Ammon's horn (tissue), 1 donor: ENCODE results near the gene CAPN14.

Experiments
- DNase-seq: peaks from one replicate; pipeline ENCODE4 v3.0.0-alpha.2; 2016; ENCODE audit warnings: low spot score

CAPN14 gene

DNA sequence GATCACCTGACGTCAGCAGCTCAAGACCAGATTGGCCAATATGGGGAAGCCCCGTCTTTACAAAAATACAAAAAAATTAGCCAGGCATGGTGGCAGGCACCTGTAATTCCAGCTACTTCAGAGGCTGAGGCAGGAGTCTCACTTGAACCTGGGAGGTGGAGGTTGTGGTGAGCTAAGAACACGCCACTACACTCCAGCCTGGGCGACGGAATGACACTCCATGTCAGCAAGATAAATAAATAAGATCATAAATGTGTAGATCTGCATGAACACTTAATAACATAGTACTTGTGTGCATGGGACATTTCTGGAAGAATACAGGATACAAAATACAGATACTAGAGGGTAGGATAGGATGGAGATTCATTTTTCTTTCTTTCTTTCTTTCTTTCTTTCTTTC is 25.7 kb upstream of the CAPN14 start:
- DNase-seq, result no peak

DNA sequence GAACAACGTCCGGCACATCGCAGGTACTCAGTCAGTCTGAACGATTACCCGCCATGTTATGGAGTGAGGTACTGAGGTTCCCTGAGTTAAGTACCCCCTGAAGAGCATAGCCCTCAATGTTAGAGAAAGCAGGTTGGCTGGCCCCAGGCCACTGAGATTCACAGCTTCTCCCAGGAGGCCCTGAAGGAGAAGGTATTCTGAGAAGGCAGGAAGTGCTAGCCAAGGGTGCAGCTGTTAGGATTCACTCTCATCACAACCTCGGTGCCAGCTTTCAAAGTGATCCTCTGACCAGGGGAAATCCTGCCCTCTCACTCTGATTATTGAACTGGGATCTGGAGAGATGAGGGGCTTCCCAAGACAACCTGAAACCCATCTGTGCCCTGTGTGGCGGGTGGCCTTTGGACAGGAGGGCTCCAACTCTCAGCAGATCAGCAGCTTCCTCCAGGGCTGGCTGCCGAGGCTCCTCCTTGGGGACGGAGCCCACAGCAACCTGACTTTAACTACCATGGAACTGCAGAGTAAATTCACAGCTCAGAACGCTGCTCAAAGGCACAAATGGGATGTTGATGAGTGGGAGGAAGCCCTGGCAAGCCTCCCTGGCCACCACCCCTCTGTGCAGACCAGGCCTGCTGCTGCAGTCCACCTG is 24.4 kb upstream of the CAPN14 start:
- DNase-seq, result no peak

DNA sequence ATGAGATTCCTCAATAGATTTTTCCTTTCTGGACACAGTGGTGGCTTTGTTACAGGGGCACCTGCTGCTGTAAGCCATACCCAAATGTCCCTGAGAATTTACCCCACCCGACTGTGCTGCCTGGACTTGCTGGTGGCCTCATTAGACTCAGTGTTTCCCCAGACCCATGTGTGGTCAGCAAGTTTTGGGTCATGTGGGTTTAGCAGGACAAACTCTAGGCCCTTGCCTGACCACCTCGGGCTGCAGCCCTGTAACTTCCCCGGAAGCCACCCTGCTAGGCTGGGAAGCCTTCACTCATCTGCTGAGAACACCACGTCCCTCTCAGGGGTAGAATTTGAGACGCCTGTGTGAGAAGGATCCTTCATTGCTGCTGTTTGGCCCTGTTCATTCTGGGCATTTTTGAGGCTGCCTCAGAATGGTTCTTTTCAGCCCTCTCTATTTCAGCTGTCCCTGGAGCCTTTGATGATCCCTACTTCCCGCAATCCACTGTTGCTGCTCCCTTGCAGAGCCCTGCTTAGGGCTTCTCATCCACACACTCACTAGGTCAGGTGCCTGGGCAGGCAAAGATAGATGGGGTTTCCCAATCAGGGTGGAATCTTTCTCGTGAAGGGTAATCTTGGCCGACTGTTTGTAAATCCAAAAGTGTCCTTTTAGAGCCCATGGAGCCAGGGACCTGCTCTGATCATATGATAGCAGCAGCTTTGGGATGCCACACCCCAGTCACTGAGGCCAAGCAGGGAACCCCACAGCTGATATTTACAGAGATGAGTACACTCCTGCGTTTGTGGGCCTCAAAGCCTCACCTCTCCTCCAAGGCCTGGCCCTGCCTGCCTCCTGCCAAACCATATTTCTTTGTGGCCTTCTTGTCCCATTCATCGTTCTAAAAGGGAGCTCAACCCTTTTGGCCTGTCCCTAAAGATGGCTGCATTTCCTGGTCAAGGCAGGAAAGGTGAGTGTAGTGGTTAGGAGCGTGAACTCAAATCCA is 23.4 kb upstream of the CAPN14 start:
- no peak for DNase-seq

DNA sequence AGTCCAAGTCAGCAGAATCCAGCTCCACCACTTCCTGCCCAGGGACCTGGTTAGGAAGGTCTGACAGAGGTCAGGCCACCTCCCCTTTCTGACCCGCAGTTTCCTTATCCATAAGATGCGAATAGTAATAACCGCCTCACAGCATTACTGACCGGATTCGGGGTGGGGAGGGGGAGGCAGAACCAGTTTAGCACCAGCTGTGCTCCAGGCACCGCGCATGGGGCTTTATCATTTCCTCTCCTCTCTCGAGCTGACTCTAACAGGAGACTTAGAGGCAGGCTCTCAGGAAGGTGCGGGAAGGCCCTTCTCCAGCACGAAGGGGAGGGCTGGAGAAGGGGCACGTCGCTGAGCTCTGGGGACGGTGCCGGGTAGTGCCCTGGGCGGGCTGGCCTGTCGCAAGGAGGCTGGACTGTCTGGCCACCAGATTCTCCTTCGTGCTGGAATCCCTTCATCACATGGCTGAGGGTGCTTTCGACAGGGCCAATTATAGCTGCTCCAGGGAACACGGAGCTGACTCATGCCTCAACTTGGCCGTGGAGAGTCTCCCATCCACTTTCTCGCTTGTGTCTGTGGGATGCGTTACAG is 22.4 kb upstream of the CAPN14 start:
- DNase-seq, result peak; percentile 72

DNA sequence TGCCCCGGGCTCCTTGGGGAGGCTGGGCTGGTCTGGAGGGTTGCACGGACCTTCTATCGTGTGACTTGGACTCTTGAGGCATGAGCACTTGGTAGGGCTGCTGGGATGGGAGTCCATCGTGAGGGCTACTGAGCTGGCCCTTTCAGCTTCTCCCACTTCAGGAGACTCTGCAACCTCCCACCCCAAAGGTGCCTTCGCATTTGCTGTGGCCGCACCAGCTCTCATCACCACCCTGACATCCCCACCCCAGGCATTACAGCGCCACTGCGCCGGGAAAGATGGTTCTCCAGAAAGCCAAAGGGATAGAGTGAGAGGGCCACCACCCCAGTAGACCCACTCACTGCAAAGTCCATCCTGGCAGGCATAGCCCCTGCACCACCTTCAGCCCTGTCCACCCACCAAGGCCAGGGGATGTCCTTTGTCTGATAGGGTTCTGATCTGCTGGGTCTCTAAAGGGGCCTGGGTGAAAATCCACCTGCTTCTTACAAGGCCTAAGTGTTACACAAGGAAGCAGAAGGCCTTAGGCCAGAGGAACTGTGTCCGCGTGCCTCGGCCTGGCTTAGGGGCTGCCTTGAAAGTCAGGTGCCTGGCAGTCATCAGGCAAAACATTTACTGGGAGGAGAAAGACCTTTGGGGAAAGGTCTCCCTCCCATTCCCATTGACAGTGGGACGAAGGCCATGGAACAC is 21.7 kb upstream of the CAPN14 start:
- DNase-seq, result no peak

DNA sequence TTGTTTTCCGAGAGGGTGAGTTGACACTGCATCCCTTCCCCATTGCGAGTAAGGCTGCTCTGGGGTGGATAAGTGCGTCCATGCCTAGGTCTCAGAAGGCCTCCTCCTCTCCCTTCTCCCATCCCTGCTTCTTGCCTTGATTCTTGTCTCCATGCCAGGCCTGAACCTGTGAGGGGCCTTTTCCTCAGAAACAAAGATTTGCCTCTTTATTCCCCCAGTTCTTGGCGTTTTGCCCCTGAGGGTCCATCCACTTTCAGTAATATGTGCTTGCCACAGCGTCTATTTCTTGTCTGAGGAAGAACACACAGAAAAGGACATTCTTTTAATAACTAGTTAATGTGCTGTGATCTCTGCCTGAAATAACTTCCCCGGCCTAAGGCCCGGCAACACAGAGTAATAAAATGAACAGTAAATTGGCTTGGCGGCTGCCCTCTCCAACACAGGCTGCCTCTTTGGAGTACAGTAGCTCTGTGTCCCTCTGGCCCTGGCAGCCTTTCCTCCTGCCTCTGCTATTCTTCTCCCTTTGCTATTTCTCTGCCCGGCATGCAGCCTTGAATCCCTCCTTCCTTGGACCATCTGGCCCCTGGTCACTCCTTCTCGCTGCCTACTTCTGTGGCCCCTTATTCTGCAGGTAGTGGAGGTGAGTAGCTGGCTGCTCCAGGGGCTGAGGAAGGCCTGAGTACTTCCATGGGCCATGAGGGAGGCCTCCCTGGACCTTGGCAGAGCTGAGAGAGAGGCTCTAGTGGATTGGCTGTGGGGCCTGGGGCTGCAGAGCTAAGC is 21.0 kb upstream of the CAPN14 start:
- DNase-seq, result peak; percentile 75

DNA sequence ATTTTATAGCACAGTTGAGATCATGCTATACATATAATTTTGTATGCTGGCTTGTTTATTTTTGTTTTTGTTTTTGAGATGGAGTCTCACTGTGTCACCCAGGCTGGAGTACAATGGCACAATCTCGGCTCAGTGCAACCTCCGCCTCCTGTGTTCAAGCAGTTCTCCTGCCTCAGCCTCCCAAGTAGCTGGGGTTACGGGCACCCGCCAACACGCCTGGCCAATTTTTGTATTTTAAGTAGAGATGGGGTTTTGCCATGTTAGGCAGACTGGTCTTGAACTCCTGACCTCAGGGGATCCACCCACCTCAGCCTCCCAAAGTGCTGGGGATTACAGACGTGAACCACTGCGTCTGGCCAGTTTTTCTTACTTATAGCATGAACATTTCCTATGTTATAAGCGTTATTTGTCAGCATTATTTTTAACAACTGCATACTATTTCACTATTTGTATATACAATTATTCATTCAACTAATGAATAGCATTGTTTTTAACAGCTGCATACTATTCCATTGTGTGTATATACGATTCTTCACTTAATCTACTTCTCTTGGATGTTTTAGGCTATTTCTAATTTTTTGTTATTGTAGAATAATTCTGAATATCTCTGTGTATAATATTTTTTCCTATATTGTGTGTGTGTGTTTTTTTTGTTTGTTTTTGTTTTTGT is 20.2 kb upstream of the CAPN14 start:
- DNase-seq, result no peak

DNA sequence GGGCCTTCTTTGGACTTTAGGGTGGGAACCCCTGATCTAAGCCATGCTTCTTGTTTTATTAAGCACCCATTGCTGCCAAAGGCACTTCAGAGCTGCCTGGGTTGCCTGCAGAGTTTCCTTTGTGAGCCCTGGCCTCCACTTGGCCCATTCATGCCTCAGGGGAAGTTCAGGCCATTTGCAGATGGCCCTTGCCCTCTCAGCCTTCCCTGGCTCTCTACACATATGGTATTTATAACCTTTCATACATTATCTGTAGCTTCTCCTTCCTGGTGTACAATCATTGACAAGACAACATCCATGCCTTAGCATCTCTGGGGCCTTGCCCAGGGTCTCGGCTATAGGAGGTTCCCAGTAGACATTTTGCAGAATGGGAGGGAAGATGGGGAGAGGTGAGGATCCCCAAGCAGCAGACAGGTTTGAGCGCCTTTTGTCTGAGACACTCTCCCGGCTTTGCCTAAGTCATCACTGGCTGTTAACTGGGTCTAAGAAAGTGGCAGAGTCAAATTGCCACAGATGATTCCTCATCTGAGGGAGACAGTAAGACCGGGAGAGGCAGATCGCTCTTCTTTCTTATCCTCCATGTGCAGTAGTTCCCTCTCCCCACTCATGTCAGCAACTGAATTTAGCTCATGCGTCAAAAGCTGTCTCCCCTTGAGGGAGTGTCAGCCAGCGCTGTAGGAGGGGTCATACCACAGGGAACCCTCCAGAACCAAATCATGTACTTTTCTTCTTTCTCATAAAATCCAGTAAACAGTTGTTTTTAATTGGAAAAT is 19.3 kb upstream of the CAPN14 start:
- DNase-seq, result no peak

DNA sequence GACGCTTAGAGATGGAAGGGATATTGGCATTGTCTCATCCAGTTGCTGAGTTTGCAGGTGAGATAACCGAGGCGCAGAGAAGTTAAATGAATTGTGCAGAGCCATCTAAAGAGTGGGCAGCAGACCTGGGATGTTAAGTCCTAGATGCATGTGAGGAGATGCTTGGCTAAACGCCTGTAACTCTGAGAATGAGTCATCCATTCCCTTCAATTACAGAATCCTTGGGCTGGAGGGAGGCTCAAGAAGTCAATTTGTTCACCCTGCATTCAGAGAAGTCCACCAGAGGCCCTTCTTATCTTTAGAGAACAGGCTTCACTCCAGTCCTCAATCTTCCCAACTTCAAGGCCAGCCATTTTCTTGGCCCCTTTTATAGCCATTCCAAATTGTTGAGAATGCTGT is 18.2 kb upstream of the CAPN14 start:
- DNase-seq, result no peak

DNA sequence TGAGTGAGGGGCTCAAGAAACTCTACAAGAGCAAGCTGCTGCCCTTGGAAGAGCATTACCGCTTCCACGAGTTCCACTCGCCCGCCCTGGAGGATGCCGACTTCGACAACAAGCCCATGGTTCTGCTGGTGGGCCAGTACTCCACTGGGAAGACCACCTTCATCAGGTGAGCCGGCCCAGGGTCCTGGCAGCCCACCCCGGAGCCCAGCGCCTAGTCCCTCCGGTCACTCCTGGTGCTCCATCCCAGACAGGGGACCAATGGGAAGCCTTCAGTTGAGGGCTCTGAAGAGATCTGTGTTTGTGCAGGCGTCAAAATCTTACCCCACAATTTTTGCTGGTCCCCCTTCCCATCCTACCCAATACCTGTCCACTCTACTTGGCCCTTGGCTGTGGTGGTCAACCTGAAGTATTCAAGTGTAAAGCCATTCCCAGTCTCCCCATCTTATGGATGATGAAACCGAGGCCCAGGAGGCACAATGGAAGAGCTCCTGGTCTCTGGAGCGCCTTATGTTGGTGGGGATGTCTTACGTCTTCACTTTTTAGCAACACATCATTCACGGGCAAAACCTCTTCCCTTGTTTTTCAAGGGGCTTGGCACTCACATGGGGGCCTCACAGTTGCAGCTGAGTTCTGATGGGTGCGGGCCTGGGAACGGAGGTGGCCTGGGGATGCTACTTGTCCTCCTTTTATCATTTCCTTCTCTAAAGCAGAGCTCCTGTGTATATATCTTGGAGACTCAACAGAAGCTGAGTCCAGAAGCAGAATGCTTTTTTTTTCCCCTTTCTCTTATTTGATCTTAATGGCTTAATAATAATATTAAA is 17.6 kb upstream of the CAPN14 start:
- no peak for DNase-seq

DNA sequence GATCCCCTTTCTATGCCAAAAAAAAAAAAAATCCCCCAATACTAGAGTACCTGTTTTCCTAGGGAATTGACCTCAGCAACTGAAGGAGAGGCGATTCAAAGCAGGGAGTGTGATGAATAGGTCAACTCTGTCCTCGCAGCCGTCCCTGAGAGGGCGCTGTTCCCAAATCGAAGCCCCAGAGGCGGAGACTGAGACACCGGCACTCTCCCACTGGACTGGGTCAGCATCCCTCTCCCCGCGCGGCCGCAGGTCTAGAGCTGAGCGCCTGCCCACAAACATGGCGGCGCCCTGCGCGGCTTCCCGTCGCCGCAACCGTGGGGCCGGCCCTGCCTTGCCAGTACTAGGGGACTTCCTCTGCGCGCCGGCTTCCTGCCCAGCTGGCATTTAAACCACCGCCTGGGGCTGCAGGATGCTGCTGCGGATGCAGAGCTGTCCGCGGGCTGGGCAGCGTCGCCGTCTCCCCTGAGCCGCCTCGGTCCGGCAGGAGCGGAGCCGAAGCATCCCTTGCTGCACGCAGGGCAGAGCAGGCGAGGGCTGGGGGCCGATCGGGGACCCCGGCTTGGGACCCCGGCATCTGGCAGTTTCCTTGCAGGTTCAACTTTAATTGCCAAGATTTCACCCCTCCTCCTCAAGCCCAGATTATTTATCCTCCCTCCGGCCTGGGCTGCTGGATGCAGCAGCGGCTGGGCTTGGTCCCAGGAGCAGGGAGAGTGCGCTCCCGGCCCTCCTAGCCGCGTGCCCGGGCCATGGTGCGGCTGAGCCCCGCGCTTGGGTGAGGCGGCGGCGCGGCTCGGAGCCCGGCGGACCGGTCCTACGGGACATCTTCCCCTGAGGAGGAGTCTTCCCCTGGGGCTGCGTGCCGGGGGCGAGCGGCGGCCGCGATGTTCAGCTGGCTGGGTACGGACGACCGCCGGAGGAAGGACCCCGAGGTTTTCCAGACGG is 16.7 kb upstream of the CAPN14 start, which contains the start of gene EHD3:
EHD3 (plus strand) TSS at position 412 of the 942 bp plus-strand sequence; CDS start at position 882, 470 bp downstream.
- DNase-seq, result peak; percentile 95

DNA sequence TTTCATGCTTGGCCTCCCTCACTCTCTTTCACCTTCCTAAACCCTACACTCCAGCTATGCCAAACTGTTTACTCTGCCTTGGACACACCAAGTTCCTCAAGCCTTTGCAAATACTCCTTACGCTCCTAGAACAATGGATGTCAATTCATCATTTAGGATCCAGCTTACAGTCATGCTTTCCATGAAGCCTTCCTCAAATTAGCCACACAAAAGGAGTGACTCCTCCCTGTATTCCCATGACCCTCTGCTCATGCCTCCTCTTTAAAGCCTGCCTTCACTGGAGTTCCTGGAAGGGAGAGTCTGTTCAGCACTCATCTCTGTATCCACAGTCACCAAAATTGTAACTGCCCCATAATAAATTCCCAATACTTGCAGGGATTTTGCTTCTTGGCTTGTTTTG is 15.9 kb upstream of the CAPN14 start:
- DNase-seq, result no peak

DNA sequence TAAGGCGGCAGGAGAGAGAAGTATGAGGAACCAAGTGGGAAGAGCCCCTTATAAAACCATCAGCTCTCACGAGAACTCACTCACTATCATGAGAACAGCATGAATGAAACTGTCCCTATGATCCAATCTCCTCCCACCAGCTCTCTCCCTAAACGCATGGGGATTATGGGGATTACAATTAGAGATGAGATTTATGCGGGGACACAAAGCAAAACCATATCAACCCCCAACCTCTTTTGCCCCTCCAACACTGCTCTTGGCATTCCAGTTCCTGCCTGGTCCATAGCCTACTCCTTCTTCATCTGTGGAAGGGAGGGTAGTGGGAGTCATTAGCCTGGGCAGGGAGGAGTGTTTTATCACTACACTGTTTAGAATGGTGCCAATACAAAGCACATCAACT is 15.3 kb upstream of the CAPN14 start:
- no peak for DNase-seq

DNA sequence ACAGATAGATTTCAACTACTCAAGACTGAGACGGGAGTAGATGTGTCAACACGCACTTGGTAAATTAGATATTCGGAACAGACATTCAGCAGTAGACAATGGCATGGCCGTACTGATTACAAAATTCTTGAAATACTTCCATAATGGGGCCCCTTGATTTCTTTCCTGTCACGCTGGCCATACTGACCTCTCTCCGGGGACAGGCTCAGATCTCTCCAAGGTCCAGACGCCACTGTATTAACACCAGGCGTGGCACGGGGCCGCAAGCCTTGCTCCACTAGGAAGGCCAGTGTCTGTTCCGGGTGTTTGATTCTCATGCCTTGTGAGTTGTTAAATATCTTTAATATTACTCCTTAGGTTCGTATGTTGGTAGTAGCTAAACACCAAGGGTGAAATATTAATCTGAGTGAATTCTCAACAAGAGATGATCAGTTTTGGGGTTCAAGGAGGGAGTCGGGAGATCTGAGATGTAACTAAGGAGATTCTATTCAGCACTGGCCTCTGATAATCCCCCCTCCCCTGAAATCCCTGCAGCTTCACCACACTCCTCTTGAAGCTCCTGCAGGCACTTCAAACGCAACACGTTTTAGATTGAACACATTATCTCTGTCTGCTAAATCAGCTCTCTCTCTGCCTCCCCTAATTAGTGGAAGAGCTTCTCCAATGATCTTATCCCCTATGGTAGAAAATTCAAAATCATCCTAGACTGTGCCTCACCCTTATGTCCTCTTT is 14.4 kb upstream of the CAPN14 start:
- DNase-seq, result no peak

DNA sequence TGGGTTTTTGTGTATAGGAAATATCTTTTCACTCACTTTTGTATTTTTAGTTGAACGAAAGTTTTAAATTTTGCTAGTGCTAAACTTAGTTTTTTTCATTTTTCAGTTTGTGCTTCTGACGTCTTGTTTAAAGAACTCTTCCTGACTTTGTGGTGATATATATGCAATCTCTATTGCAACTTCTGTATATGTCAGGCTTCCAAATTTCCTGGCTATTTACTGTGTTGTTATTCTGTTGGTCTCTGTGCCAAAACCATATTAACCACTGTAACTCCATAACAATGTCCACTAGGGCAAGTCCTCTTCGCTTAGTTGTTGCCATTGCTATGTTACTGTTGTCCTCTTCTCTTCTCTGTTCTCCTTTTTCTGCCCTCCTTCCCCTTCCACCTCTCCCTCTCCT is 13.4 kb upstream of the CAPN14 start:
- no peak for DNase-seq

DNA sequence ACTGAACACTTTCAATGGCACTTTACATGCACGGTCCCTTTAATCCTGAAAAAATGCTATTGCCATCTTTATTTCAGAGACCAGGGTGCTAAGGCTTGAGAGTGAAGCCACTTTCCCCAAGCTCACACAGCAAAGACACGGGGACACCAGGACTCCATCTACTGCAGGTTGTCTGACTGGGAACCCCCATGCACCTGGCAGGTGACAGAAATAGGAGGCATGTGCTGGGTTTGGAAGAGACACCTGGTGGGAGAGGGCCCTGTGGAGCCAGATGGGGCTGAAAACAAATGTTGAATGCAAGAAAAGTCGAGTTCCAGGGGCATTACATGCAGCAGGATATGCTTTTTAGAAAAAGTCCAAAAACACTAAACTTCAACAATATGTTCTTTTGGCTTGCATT is 11.4 kb upstream of the CAPN14 start:
- no peak for DNase-seq

DNA sequence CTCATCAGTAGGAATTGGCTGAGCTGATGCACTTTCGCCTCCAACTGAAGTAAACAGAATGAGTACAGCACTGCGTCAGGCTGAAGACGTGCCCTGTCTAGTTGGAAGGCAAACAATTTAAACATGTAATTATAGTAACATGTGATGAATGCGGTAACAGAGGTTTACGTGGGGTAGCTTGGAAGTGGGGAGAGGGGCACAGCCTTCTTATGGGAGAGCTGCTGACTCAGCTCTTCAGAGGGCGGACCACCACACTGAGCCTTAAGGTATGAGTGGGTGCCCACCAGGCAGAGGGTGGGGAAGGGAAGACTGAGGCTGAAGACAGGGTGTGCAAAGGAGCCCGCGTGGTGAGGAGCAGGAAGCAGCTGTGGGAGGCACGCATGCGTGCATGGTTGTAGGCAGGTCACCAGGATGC is 10.4 kb upstream of the CAPN14 start:
- no peak for DNase-seq
